ENCODE results near the gene RHBDD3.

GRCh38 chr22:29288837-29289236 is 21.1 kb upstream of the RHBDD3 start:
- TF ChIP-seq RARB (CRISPR knock-in tag; IDR thresholded peaks at IDR 0.05) (no peak), ZFP30 (CRISPR knock-in tag; IDR thresholded peaks at IDR 0.05) (no peak), ZFP3 (CRISPR knock-in tag; IDR thresholded peaks at IDR 0.05) (no peak), ZNF8 (CRISPR knock-in tag; IDR thresholded peaks at IDR 0.05) (no peak), ARNTL (CRISPR knock-in tag; IDR thresholded peaks at IDR 0.05; ENCODE audit: borderline replicate concordance, low read depth) (no peak), SNAI2 (CRISPR knock-in tag; IDR thresholded peaks at IDR 0.05) (no peak)

Measured in SK-N-SH treated with all-trans-retinoic acid at 6 μM for 48 hours (cell line).